Panc1 (cell line): ENCODE results near the gene PRKG1. TPM values are rescaled to one million over a fixed set of nuclear protein-coding genes. Genes with fewer than 3 reads are reported as not detected.

ENCODE experiments used
- ATAC-seq: fragments of 200-7000 bp; cut with Tn5 transposase; 2 replicates; pipeline ENCODE4 v1.9.1; 2020; ENCODE audit warnings: mild to moderate bottlenecking, moderate library complexity
- BruUV-seq: library from RNA; stranded (reverse); fragments of 400-500 nt; replicated peaks from 2 replicates; lab custom pipeline; 2021; lab: Mats Ljungman, UMichigan
- CTCF ChIA-PET: fragments of 300-600 bp; sonication (Branson Sonifier 250); formaldehyde crosslinking; loops from one replicate; lab custom pipeline; 2022; ENCODE audit warnings: antibody characterized with exemption; lab: Charles Lee
- POLR2A ChIA-PET: fragments of 300-600 bp; sonication (Branson Sonifier 250); formaldehyde crosslinking; loops from one replicate; lab custom pipeline; 2022; ENCODE audit warnings: antibody characterized with exemption; lab: Charles Lee
- DNase-seq: peaks from one replicate; pipeline ENCODE4 v3.0.0-alpha.2; 2010; ENCODE audit warnings: low read depth, low spot score
- H3K27ac ChIP-seq: 2 replicates; pipeline ENCODE4 v1.5.1; 2011; ENCODE audit warnings: mild to moderate bottlenecking, low read length, inconsistent platforms
- H3K27me3 ChIP-seq: fragments of 200-500 bp; sonication (Bioruptor generic); 2 replicates; pipeline ENCODE4 v1.6.0; 2014; ENCODE audit warnings: low read length, inconsistent platforms; ENCODE audit not compliant: control insufficient read depth, insufficient read depth
- H3K36me3 ChIP-seq: fragments of 200-500 bp; sonication (Bioruptor generic); 2 replicates; pipeline ENCODE4 v1.5.1; 2014; ENCODE audit warnings: inconsistent platforms, mild to moderate bottlenecking, low read length, moderate library complexity; ENCODE audit not compliant: control insufficient read depth, insufficient read depth
- H3K4me1 ChIP-seq: 2 replicates; pipeline ENCODE4 v1.5.1; 2011; ENCODE audit warnings: inconsistent platforms, mild to moderate bottlenecking, low read length, moderate library complexity; ENCODE audit not compliant: control insufficient read depth, insufficient read depth
- H3K4me3 ChIP-seq, 2 experiments: 2 replicates each; pipeline ENCODE4 v1.5.1; 2011 to 2012; ENCODE audit warnings: low read depth in 2 of 2, low read length in 2 of 2, mild to moderate bottlenecking in 2 of 2, inconsistent platforms in 1 of 2, moderate library complexity in 1 of 2
- H3K9me3 ChIP-seq: fragments of 200-500 bp; sonication (Bioruptor generic); 2 replicates; pipeline ENCODE4 v1.5.1; 2014; ENCODE audit warnings: low read depth, mild to moderate bottlenecking, inconsistent platforms, low read length, moderate library complexity; ENCODE audit not compliant: control insufficient read depth, insufficient read depth
- CTCF ChIP-seq: fragments of 450-650 bp; IDR thresholded peaks from 2 replicates; pipeline ENCODE4 v1.5.1; 2017; ENCODE audit warnings: mild to moderate bottlenecking
- POLR2AphosphoS5 ChIP-seq: IDR thresholded peaks from 2 replicates; pipeline ENCODE4 v1.6.1; 2012; ENCODE audit warnings: mild to moderate bottlenecking, low read depth, low read length, moderate library complexity
- REST ChIP-seq, 2 experiments: IDR thresholded peaks; 2 replicates each; pipeline ENCODE4 v1.6.1; 2011 to 2012; ENCODE audit warnings: low read depth in 2 of 2, control low read depth in 1 of 2, low read length in 1 of 2, mild to moderate bottlenecking in 1 of 2, moderate library complexity in 1 of 2; ENCODE audit not compliant: insufficient read depth in 1 of 2
- SIN3A ChIP-seq: IDR thresholded peaks from 2 replicates; pipeline ENCODE4 v1.6.1; 2012; ENCODE audit warnings: low read depth, mild to moderate bottlenecking, low read length, moderate library complexity, borderline replicate concordance; ENCODE audit not compliant: insufficient read depth
- TCF7L2 ChIP-seq: IDR thresholded peaks from 2 replicates; pipeline ENCODE4 v1.6.1; 2011; ENCODE audit warnings: mild to moderate bottlenecking, low read depth, low read length, inconsistent platforms
- in situ Hi-C: cut with HindIII; loops from 2 replicates; pipeline ENCODE4 v1.10.0; 2016; ENCODE audit warnings: low sequenced_read_pairs, low pct_unique_long_range_greater_than_20kb
- intact Hi-C: fragments of 100-400 bp; cut with micrococcal nuclease; formaldehyde crosslinking; loops from one replicate; pipeline ENCODE4 v1.10.0; 2022; ENCODE audit not compliant: unreplicated experiment
- total RNA-seq: library from RNA; stranded (reverse); gene quantifications from one replicate; pipeline ENCODE4 v1.2.1, GENCODE V29; 2021; ENCODE audit not compliant: unreplicated experiment

Gene PRKG1
- total RNA-seq, 1 experiment from 2014 or later: 0.92 TPM

- H3K4me3 ChIP-seq: no peak overlapping the region
- DNase-seq (no peak), ATAC-seq (no peak)
- H3K27ac ChIP-seq: no peak overlapping the region
- no peaks in the 10 kb centered on the region for H3K4me1 ChIP-seq
- BruUV-seq: no TSS peak
- no peaks in the 10 kb centered on the region for H3K9me3 ChIP-seq
- no peaks in the 10 kb centered on the region for H3K27me3 ChIP-seq
- in situ Hi-C loops (no loop called here), intact Hi-C loops (no loop called here)
- H3K36me3 ChIP-seq: no peaks in the 10 kb centered on the region
- TF ChIP-seq POLR2AphosphoS5 (no peak), REST (IDR thresholded peaks at IDR 0.05; ENCODE audit: insufficient read depth in 1 of 2, low read depth in 2 of 2, low read length in 1 of 2) (no peak), SIN3A (no peak), CTCF (no peak), TCF7L2 (no peak)
- ChIA-PET POLR2A (no interaction called here), CTCF (no interaction called here)
Measured at GRCh38 chr10:51544933-51545332, 470.6 kb downstream of the PRKG1 start.

DNA sequence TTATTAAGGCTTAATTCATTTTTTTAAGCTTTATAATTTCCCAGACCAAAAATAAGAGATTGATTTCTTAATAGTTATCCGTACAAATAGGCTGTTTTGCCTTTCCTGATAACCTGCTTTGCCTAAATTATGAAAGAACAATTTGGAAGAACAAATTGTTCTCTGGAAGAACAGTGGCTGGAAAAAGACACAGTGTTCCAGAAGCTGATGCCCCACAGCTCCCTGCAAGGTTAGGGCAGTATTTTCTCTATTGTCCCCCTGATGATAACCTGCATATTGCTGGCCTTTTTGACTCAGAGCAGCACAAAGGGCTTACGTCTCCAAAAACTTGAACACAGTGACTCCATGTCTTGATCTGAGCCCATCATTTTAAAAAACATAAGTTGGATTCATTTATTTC is 473.7 kb downstream of the PRKG1 start:
- H3K9me3 ChIP-seq: no peaks in the 10 kb centered on the region
- ChIA-PET CTCF (no interaction called here), POLR2A (no interaction called here)
- no TSS peak for BruUV-seq
- intact Hi-C loops (no loop called here), in situ Hi-C loops (no loop called here)
- DNase-seq (no peak), ATAC-seq (no peak)
- H3K27ac ChIP-seq: no peak overlapping the region
- TF ChIP-seq CTCF: no peak
- TF ChIP-seq SIN3A: no peak
- no peak overlapping the region for H3K4me3 ChIP-seq
- no peaks in the 10 kb centered on the region for H3K36me3 ChIP-seq
- no peaks in the 10 kb centered on the region for H3K4me1 ChIP-seq
- H3K27me3 ChIP-seq: no peaks in the 10 kb centered on the region

DNA sequence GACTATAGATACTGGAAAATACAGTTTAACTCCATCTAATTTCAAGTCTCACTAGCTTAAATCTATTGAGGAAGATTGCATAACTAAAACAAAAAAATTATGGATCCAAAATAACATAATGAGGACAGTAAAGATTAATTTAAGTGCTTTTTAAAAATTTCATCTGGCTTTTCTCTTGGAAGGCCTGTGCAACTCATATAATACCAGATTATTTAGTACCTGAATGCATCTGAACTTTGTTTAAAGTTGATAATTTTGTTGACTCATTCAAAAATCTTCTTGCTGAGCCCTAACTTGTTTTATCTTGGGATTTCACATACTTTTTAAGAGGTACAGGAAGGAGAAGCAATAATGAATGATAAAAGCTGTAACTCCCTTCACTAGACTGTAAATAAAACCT is 478.6 kb downstream of the PRKG1 start:
- DNase-seq: no peak
- CTCF ChIA-PET: no interaction called here
- H3K27ac ChIP-seq: no peak overlapping the region
- no peaks in the 10 kb centered on the region for H3K27me3 ChIP-seq
- no peaks in the 10 kb centered on the region for H3K9me3 ChIP-seq
- TF ChIP-seq SIN3A: no peak
- TF ChIP-seq CTCF: no peak
- no peak for TF ChIP-seq TCF7L2
- TF ChIP-seq REST (IDR thresholded peaks at IDR 0.05; ENCODE audit: insufficient read depth in 1 of 2, low read depth in 2 of 2, low read length in 1 of 2): no peak
- no peak for TF ChIP-seq POLR2AphosphoS5
- H3K4me1 ChIP-seq: no peaks in the 10 kb centered on the region
- H3K4me3 ChIP-seq: no peak overlapping the region
- no TSS peak for BruUV-seq
- intact Hi-C loops (no loop called here), in situ Hi-C loops (no loop called here)
- H3K36me3 ChIP-seq: no peaks in the 10 kb centered on the region
- ATAC-seq: no peak
- POLR2A ChIA-PET: no interaction called here
